CD4-positive, CD25-positive, alpha-beta regulatory T cell (primary cell): Measurements from ENCODE around the gene CDH26. TPM values are rescaled to one million over a fixed set of nuclear protein-coding genes. Genes with fewer than 3 reads are reported as not detected.

ENCODE experiments used
- ATAC-seq, 2 donors: fragments of 150-1000 bp; cut with Tn5 transposase; one replicate each; pipeline ENCODE4 v1.10.0; 2021; ENCODE audit warnings: low read depth in 2 of 2, moderate number of reproducible peaks in 2 of 2, moderate library complexity in 1 of 2
- DNase-seq, 3 donors: peaks; one replicate each; pipeline versions ENCODE4 v3.0.0 to v3.0.0-alpha.2; 2012 to 2022; ENCODE audit warnings: mixed read lengths in 1 of 3
- H3K27ac ChIP-seq: one replicate; pipeline ENCODE4 v1.7.0; 2013; ENCODE audit warnings: mild to moderate bottlenecking, low read length; ENCODE audit not compliant: insufficient read depth, poor library complexity, severe bottlenecking
- H3K27me3 ChIP-seq: one replicate; pipeline ENCODE4 v1.7.0; 2013; ENCODE audit warnings: low read length; ENCODE audit not compliant: control insufficient read depth, insufficient read depth
- H3K36me3 ChIP-seq: one replicate; pipeline ENCODE4 v1.7.0; 2013; ENCODE audit warnings: mild to moderate bottlenecking, low read length, moderate library complexity; ENCODE audit not compliant: control insufficient read depth, insufficient read depth
- H3K4me1 ChIP-seq: 2 replicates; pipeline ENCODE4 v1.7.0; 2013; ENCODE audit warnings: mild to moderate bottlenecking, low read length; ENCODE audit not compliant: insufficient read depth, control insufficient read depth, poor library complexity, severe bottlenecking
- H3K4me3 ChIP-seq: one replicate; pipeline ENCODE4 v1.7.0; 2013; ENCODE audit warnings: low read depth, mild to moderate bottlenecking, low read length, moderate library complexity
- H3K9me3 ChIP-seq, 2 experiments: 1 replicate in 1 of 2; 2 replicates in 1 of 2; pipeline ENCODE4 v1.7.0; 2013; ENCODE audit warnings: low read length in 2 of 2, mild to moderate bottlenecking in 1 of 2, moderate library complexity in 1 of 2; ENCODE audit not compliant: control insufficient read depth in 2 of 2
- H3K27ac Mint-ChIP-seq, 3 donors: one replicate each; pipeline ENCODE4 v1.8.0; 2020 to 2022; ENCODE audit warnings: mild to moderate bottlenecking in 3 of 3, mixed read lengths in 3 of 3, moderate library complexity in 2 of 3
- H3K27me3 Mint-ChIP-seq: one replicate; pipeline ENCODE4 v1.8.0; 2022; ENCODE audit warnings: mild to moderate bottlenecking, mixed read lengths
- H3K36me3 Mint-ChIP-seq: one replicate; pipeline ENCODE4 v1.8.0; 2020; ENCODE audit warnings: mixed read lengths
- H3K4me1 Mint-ChIP-seq, 4 donors: one replicate each; pipeline ENCODE4 v1.8.0; 2020 to 2022; ENCODE audit warnings: mixed read lengths in 4 of 4, mild to moderate bottlenecking in 1 of 4
- H3K4me3 Mint-ChIP-seq, 4 donors: one replicate each; pipeline ENCODE4 v1.8.0; 2020 to 2022; ENCODE audit warnings: mild to moderate bottlenecking in 4 of 4, mixed read lengths in 4 of 4, moderate library complexity in 3 of 4
- H3K9me3 Mint-ChIP-seq, 7 donors: one replicate each; pipeline ENCODE4 v1.8.0; 2020 to 2022; ENCODE audit warnings: mixed read lengths in 7 of 7, mild to moderate bottlenecking in 3 of 7, moderate library complexity in 2 of 7
- polyA plus RNA-seq, 4 donors: library from polyadenylated mRNA; unstranded; fragments of 300-500 nt; fragmentation: Illumina TruSeq; gene quantifications; one replicate each; pipeline ENCODE4 v1.2.3, GENCODE V29; 2021
- total RNA-seq: library from RNA; stranded (reverse); gene quantifications from one replicate; pipeline ENCODE4 v1.2.3, GENCODE V29; 2022

The CDH26 gene
- total and polyA plus RNA-seq, 5 donors from 2014 or later = 0.24 to 1.0 (median 0.31) TPM; not detected in 2

- Mint-ChIP-seq H3K4me1 (no peaks in the 10 kb centered on the region), H3K4me3 (no peak overlapping the region), H3K27me3 (peaks cover 5% of the 10 kb centered on the region), H3K27ac (no peak overlapping the region), H3K36me3 (peaks cover 23% of the 10 kb centered on the region), H3K9me3 (no peaks in the 10 kb centered on the region)
- Histone ChIP-seq H3K27ac (no peak overlapping the region), H3K9me3 (no peaks in the 10 kb centered on the region), H3K4me1 (no peaks in the 10 kb centered on the region), H3K4me3 (no peak overlapping the region), H3K36me3 (no peaks in the 10 kb centered on the region), H3K27me3 (no peaks in the 10 kb centered on the region)
- ATAC-seq (no peak), DNase-seq (no peak)
These were observed 42.2 kb downstream of the CDH26 start for GRCh38 chr20:60000271-60001042.

- Mint-ChIP-seq H3K27me3 (peaks cover 5% of the 10 kb centered on the region), H3K4me1 (no peaks in the 10 kb centered on the region)
These were observed 42.9 kb downstream of the CDH26 start for GRCh38 chr20:60001108-60001507.

GRCh38 chr20:60003776-60004175 is 45.6 kb downstream of the CDH26 start:
- Mint-ChIP-seq H3K27ac (no peak overlapping the region), H3K4me1 (no peaks in the 10 kb centered on the region), H3K27me3 (peaks cover 5% of the 10 kb centered on the region), H3K36me3 (peaks cover 16% of the 10 kb centered on the region), H3K4me3 (no peak overlapping the region), H3K9me3 (no peaks in the 10 kb centered on the region)
- H3K4me3 ChIP-seq = no peak overlapping the region
- ATAC-seq (no peak), DNase-seq (no peak)
- no peaks in the 10 kb centered on the region for H3K36me3 ChIP-seq
- H3K9me3 ChIP-seq = no peaks in the 10 kb centered on the region
- no peak overlapping the region for H3K27ac ChIP-seq
- no peaks in the 10 kb centered on the region for H3K4me1 ChIP-seq
- no peaks in the 10 kb centered on the region for H3K27me3 ChIP-seq

More at GRCh38 chr20:60001108-60001507, 42.9 kb downstream of the CDH26 start:
- Histone ChIP-seq H3K36me3 (no peaks in the 10 kb centered on the region), H3K4me3 (no peak overlapping the region), H3K27me3 (no peaks in the 10 kb centered on the region), H3K27ac (no peak overlapping the region), H3K4me1 (no peaks in the 10 kb centered on the region), H3K9me3 (no peaks in the 10 kb centered on the region)
- no peak overlapping the region for H3K27ac Mint-ChIP-seq
- no peak for ATAC-seq
- H3K9me3 Mint-ChIP-seq = no peaks in the 10 kb centered on the region
- H3K36me3 Mint-ChIP-seq = peaks cover 22% of the 10 kb centered on the region
- no peak for DNase-seq
- H3K4me3 Mint-ChIP-seq = no peak overlapping the region

GRCh38 chr20:60006261-60006660 is 48.0 kb downstream of the CDH26 start:
- no peaks in the 10 kb centered on the region for H3K9me3 Mint-ChIP-seq
- H3K36me3 Mint-ChIP-seq = peaks cover 11% of the 10 kb centered on the region
- H3K4me1 ChIP-seq = no peaks in the 10 kb centered on the region
- no peak overlapping the region for H3K4me3 ChIP-seq
- H3K27ac Mint-ChIP-seq = no peak overlapping the region
- no peak overlapping the region for H3K4me3 Mint-ChIP-seq
- DNase-seq (no peak), ATAC-seq (no peak)
- H3K4me1 Mint-ChIP-seq = peaks cover 0 to 8% (median 3%) of the 10 kb centered on the region in 4 donors
- no peaks in the 10 kb centered on the region for H3K27me3 ChIP-seq
- H3K9me3 ChIP-seq = no peaks in the 10 kb centered on the region
- H3K27me3 Mint-ChIP-seq = peaks cover under 1% of the 10 kb centered on the region
- no peak overlapping the region for H3K27ac ChIP-seq
- no peaks in the 10 kb centered on the region for H3K36me3 ChIP-seq

GRCh38 chr20:60007464-60007863 is 49.2 kb downstream of the CDH26 start:
- no peak for DNase-seq
- Mint-ChIP-seq H3K27me3 (peaks cover 4% of the 10 kb centered on the region), H3K36me3 (peaks cover 11% of the 10 kb centered on the region), H3K27ac (no peak overlapping the region), H3K4me1 (peaks cover 0 to 20% (median 11%) of the 10 kb centered on the region in 4 donors), H3K4me3 (no peak overlapping the region), H3K9me3 (no peaks in the 10 kb centered on the region)
- H3K9me3 ChIP-seq = no peaks in the 10 kb centered on the region
- peaks cover 7% of the 10 kb centered on the region for H3K4me1 ChIP-seq
- no peaks in the 10 kb centered on the region for H3K36me3 ChIP-seq
- no peaks in the 10 kb centered on the region for H3K27me3 ChIP-seq
- H3K27ac ChIP-seq = no peak overlapping the region
- no peak for ATAC-seq
- H3K4me3 ChIP-seq = no peak overlapping the region

GRCh38 chr20:60008130-60008808 is 50.0 kb downstream of the CDH26 start:
- Histone ChIP-seq H3K27ac (no peak overlapping the region), H3K36me3 (no peaks in the 10 kb centered on the region), H3K9me3 (no peaks in the 10 kb centered on the region), H3K27me3 (no peaks in the 10 kb centered on the region), H3K4me3 (no peak overlapping the region), H3K4me1 (peaks cover 7% of the 10 kb centered on the region)
- Mint-ChIP-seq H3K36me3 (peaks cover 11% of the 10 kb centered on the region), H3K27me3 (peaks cover 6% of the 10 kb centered on the region), H3K4me3 (no peak overlapping the region), H3K27ac (no peak overlapping the region), H3K4me1 (peaks cover 0 to 20% (median 11%) of the 10 kb centered on the region in 4 donors), H3K9me3 (no peaks in the 10 kb centered on the region)
- DNase-seq = no peak
- ATAC-seq = peak; percentile 34 to 39

- DNase-seq = no peak
- Histone ChIP-seq H3K4me1 (peaks cover 7% of the 10 kb centered on the region), H3K27me3 (no peaks in the 10 kb centered on the region)
These were observed 51.1 kb downstream of the CDH26 start for GRCh38 chr20:60009318-60009717.

More at GRCh38 chr20:60009318-60009717, 51.1 kb downstream of the CDH26 start:
- Histone ChIP-seq H3K4me3 (no peak overlapping the region), H3K36me3 (no peaks in the 10 kb centered on the region), H3K9me3 (no peaks in the 10 kb centered on the region), H3K27ac (no peak overlapping the region)
- Mint-ChIP-seq H3K27me3 (peaks cover 6% of the 10 kb centered on the region), H3K4me1 (peaks cover 0 to 20% (median 11%) of the 10 kb centered on the region in 4 donors), H3K9me3 (no peaks in the 10 kb centered on the region), H3K36me3 (peaks cover 11% of the 10 kb centered on the region), H3K27ac (no peak overlapping the region), H3K4me3 (no peak overlapping the region)
- no peak for ATAC-seq
